GM18519 (cell line): ENCODE measurements around the gene TMEM54.

Experiments used
- ATAC-seq: cut with Tn5 transposase; IDR thresholded peaks from one replicate; pipeline ENCODE4 v1.9.1; 2021; ENCODE audit warnings: mild to moderate bottlenecking, moderate library complexity; ENCODE audit not compliant: unreplicated experiment, low FRiP score

TMEM54 gene

GRCh38 chr1:32900956-32901822 lies at the start of gene TMEM54:
Gene TMEM54 (minus strand): TSS chr1:32901389. CDS start chr1:32901238, 151 bp downstream.
- ATAC-seq: no peak

GRCh38 chr1:32949519-32949918 lies 48.3 kb upstream of the TMEM54 start:
- ATAC-seq: no peak

GRCh38 chr1:32948905-32949304 lies 47.7 kb upstream of the TMEM54 start:
- ATAC-seq: no peak

GRCh38 chr1:32948390-32948722 lies 47.2 kb upstream of the TMEM54 start:
- ATAC-seq: no peak

GRCh38 chr1:32947669-32948389 lies 46.6 kb upstream of the TMEM54 start:
- no peak for ATAC-seq

- no peak for ATAC-seq
Observed at GRCh38 chr1:32946413-32946812, 45.2 kb upstream of the TMEM54 start.

- ATAC-seq: no peak
Observed at GRCh38 chr1:32944180-32944579, 43.0 kb upstream of the TMEM54 start.

GRCh38 chr1:32939655-32940371 lies 38.6 kb upstream of the TMEM54 start:
- ATAC-seq: no peak

- no peak for ATAC-seq
Observed at GRCh38 chr1:32937061-32937460, 35.9 kb upstream of the TMEM54 start.

GRCh38 chr1:32934535-32934934 lies 33.3 kb upstream of the TMEM54 start:
- no peak for ATAC-seq

GRCh38 chr1:32933742-32934322 lies 32.6 kb upstream of the TMEM54 start:
- ATAC-seq: no peak

- no peak for ATAC-seq
Observed at GRCh38 chr1:32931760-32932159, 30.6 kb upstream of the TMEM54 start.

- ATAC-seq: no peak
Observed at GRCh38 chr1:32929366-32929765, 28.2 kb upstream of the TMEM54 start.

GRCh38 chr1:32928715-32929114 lies 27.5 kb upstream of the TMEM54 start:
- no peak for ATAC-seq

- no peak for ATAC-seq
Observed at GRCh38 chr1:32928285-32928684, 27.1 kb upstream of the TMEM54 start.

GRCh38 chr1:32927441-32927840 lies 26.3 kb upstream of the TMEM54 start:
- no peak for ATAC-seq

GRCh38 chr1:32926562-32926961 lies 25.4 kb upstream of the TMEM54 start:
- ATAC-seq: no peak

GRCh38 chr1:32925403-32926162 lies 24.4 kb upstream of the TMEM54 start:
- no peak for ATAC-seq

GRCh38 chr1:32924881-32925344 lies 23.7 kb upstream of the TMEM54 start:
- no peak for ATAC-seq

- no peak for ATAC-seq
Observed at GRCh38 chr1:32920833-32921232, 19.6 kb upstream of the TMEM54 start.
